Smooth muscle cell of the coronary artery (primary cell): ENCODE data around the gene DNAAF9. TPM values are rescaled to one million over a fixed set of nuclear protein-coding genes. Genes with fewer than 3 reads are reported as not detected.

Experiments
- total RNA-seq: library from RNA; depleted of rRNA; stranded (reverse); fragments of >200 nt; gene quantifications from 2 replicates; pipeline ENCODE4 v1.2.3, GENCODE V29; 2014; ENCODE audit warnings: low replicate concordance

Gene DNAAF9
- total RNA-seq, result 7.3 and 7.5 TPM in 2 replicates

GRCh38 chr20:3407040-3407770 is at the start of gene DNAAF9:
Gene DNAAF9 (minus strand): TSS chr20:3407669. CDS start chr20:3407557, 112 bp downstream.

Other genes with a start within 250 kb of the DNAAF9 start
- 6.2 and 9.8 TPM in 2 replicates for gene FASTKD5, start 247.8 kb downstream of the DNAAF9 start, total RNA-seq
- 1.5 and 2.1 TPM in 2 replicates for gene UBOX5, start 247.8 kb downstream of the DNAAF9 start, total RNA-seq
- 1.6 and 2.6 TPM in 2 replicates for gene LZTS3, start 234.1 kb downstream of the DNAAF9 start, total RNA-seq
- 27.2 and 38.4 TPM in 2 replicates for gene DDRGK1, start 203.0 kb downstream of the DNAAF9 start, total RNA-seq
- gene ITPA, start 198.2 kb downstream of the DNAAF9 start, total RNA-seq, result 9.9 and 30.8 TPM in 2 replicates
- 0.83 and 1.2 TPM in 2 replicates for gene SLC4A11, start 168.5 kb downstream of the DNAAF9 start, total RNA-seq
- 38.1 and 42.8 TPM in 2 replicates for gene ATRN, start 63.3 kb upstream of the DNAAF9 start, total RNA-seq